DOHH2 (cell line): Measurements from ENCODE around the gene GMDS.

Experiments
- H3F3A ChIP-seq: fragments of 200-600 bp; sonication (generic), shearing (Covaris generic); 2 replicates; pipeline ENCODE4 v1.6.0; 2016; ENCODE audit warnings: antibody characterized with exemption, mild to moderate bottlenecking; ENCODE audit not compliant: control insufficient read depth, insufficient read depth
- H3K27ac ChIP-seq: fragments of 200-600 bp; sonication (generic); 2 replicates; pipeline ENCODE4 v1.5.1; 2014; ENCODE audit warnings: low read depth, mild to moderate bottlenecking, low read length, moderate library complexity
- H3K27me3 ChIP-seq: fragments of 200-600 bp; sonication (generic); 2 replicates; pipeline ENCODE4 v1.6.1; 2014; ENCODE audit warnings: mild to moderate bottlenecking, low read length, mixed read lengths; ENCODE audit not compliant: control insufficient read depth
- H3K36me3 ChIP-seq: fragments of 200-600 bp; sonication (generic); 2 replicates; pipeline ENCODE4 v1.6.1; 2014; ENCODE audit warnings: mild to moderate bottlenecking, low read length, moderate library complexity, mixed read lengths; ENCODE audit not compliant: control insufficient read depth
- H3K4me1 ChIP-seq: fragments of 200-600 bp; sonication (generic); 2 replicates; pipeline ENCODE4 v1.6.1; 2014; ENCODE audit warnings: mild to moderate bottlenecking, low read length, mixed read lengths; ENCODE audit not compliant: control insufficient read depth
- H3K4me2 ChIP-seq: fragments of 200-600 bp; sonication (generic); 2 replicates; pipeline ENCODE4 v1.6.0; 2014; ENCODE audit warnings: mild to moderate bottlenecking, low read length, moderate library complexity
- H3K4me3 ChIP-seq: fragments of 200-600 bp; sonication (generic); 2 replicates; pipeline ENCODE4 v1.5.1; 2014; ENCODE audit warnings: mild to moderate bottlenecking, low read length, mixed read lengths
- H3K79me2 ChIP-seq: fragments of 200-600 bp; sonication (generic); 2 replicates; pipeline ENCODE4 v1.6.1; 2014; ENCODE audit warnings: mild to moderate bottlenecking, low read length, mixed read lengths; ENCODE audit not compliant: control insufficient read depth
- H3K9me2 ChIP-seq: fragments of 200-600 bp; sonication (generic); replicated peaks from 2 replicates; pipeline ENCODE4 v1.6.1; 2014; ENCODE audit warnings: mild to moderate bottlenecking, low read length, mixed read lengths; ENCODE audit not compliant: control insufficient read depth
- H3K9me3 ChIP-seq: fragments of 200-600 bp; sonication (generic); 2 replicates; pipeline ENCODE4 v1.6.1; 2014; ENCODE audit warnings: antibody characterized with exemption, low read length, mixed read lengths; ENCODE audit not compliant: control insufficient read depth, insufficient read depth
- H4K20me1 ChIP-seq: fragments of 200-600 bp; sonication (generic); 2 replicates; pipeline ENCODE4 v1.6.0; 2014; ENCODE audit warnings: low read depth, mild to moderate bottlenecking, antibody characterized with exemption, low read length, moderate library complexity; ENCODE audit not compliant: control insufficient read depth, insufficient read depth
- CTCF ChIP-seq: fragments of 200-600 bp; sonication (generic); IDR thresholded peaks from one replicate; pipeline ENCODE4 v1.5.1; 2014; ENCODE audit warnings: antibody characterized with exemption, mild to moderate bottlenecking, low read depth, low read length; ENCODE audit not compliant: poor library complexity, severe bottlenecking
- EZH2phosphoT487 ChIP-seq: fragments of 200-600 bp; sonication (generic); IDR thresholded peaks from 2 replicates; pipeline ENCODE4 v1.6.1; 2017; ENCODE audit warnings: borderline replicate concordance, mild to moderate bottlenecking, antibody characterized with exemption, low read length, moderate library complexity, mixed read lengths

The GMDS gene

DNA sequence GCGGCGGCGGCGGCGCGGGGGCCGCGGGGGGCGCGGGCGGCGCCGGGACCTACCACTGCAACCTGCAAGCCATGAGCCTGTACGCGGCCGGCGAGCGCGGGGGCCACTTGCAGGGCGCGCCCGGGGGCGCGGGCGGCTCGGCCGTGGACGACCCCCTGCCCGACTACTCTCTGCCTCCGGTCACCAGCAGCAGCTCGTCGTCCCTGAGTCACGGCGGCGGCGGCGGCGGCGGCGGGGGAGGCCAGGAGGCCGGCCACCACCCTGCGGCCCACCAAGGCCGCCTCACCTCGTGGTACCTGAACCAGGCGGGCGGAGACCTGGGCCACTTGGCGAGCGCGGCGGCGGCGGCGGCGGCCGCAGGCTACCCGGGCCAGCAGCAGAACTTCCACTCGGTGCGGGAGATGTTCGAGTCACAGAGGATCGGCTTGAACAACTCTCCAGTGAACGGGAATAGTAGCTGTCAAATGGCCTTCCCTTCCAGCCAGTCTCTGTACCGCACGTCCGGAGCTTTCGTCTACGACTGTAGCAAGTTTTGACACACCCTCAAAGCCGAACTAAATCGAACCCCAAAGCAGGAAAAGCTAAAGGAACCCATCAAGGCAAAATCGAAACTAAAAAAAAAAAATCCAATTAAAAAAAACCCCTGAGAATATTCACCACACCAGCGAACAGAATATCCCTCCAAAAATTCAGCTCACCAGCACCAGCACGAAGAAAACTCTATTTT lies 633.7 kb downstream of the GMDS start:
- Histone ChIP-seq H4K20me1 (no peaks in the 10 kb centered on the region; the same call in 1 of the 2 replicates), H3K4me2 (peak overlapping the region; percentile 42), H3K4me1 (peaks cover 33% of the 10 kb centered on the region), H3K4me3 (peak overlapping the region; percentile 13; the same call in 1 of the 2 replicates), H3K36me3 (no peaks in the 10 kb centered on the region), H3F3A (peaks cover 11% of the 10 kb centered on the region), H3K9me3 (no peaks in the 10 kb centered on the region), H3K27ac (no peak overlapping the region), H3K9me2 (no peaks in the 10 kb centered on the region), H3K79me2 (no peaks in the 10 kb centered on the region), H3K27me3 (peaks cover 38% of the 10 kb centered on the region)
- TF ChIP-seq CTCF (no peak), EZH2phosphoT487 (no peak)

- TF ChIP-seq EZH2phosphoT487 (no peak), CTCF (no peak)
- H3K27me3 ChIP-seq, result peaks cover 43% of the 10 kb centered on the region
Observed at GRCh38 chr6:1611322-1611571, 634.2 kb downstream of the GMDS start.

DNA sequence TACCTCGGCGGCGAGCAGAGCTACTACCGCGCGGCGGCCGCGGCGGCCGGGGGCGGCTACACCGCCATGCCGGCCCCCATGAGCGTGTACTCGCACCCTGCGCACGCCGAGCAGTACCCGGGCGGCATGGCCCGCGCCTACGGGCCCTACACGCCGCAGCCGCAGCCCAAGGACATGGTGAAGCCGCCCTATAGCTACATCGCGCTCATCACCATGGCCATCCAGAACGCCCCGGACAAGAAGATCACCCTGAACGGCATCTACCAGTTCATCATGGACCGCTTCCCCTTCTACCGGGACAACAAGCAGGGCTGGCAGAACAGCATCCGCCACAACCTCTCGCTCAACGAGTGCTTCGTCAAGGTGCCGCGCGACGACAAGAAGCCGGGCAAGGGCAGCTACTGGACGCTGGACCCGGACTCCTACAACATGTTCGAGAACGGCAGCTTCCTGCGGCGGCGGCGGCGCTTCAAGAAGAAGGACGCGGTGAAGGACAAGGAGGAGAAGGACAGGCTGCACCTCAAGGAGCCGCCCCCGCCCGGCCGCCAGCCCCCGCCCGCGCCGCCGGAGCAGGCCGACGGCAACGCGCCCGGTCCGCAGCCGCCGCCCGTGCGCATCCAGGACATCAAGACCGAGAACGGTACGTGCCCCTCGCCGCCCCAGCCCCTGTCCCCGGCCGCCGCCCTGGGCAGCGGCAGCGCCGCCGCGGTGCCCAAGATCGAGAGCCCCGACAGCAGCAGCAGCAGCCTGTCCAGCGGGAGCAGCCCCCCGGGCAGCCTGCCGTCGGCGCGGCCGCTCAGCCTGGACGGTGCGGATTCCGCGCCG lies 634.7 kb downstream of the GMDS start:
- peak overlapping the region; percentile 34; the same call in 1 of the 2 replicates for H3K4me2 ChIP-seq
- peak overlapping the region; percentile 37; the same call in 1 of the 2 replicates for H3K4me3 ChIP-seq
- TF ChIP-seq EZH2phosphoT487, result no peak
- no peak for TF ChIP-seq CTCF
- no peaks in the 10 kb centered on the region for H3K9me2 ChIP-seq
- H3F3A ChIP-seq, result peaks cover 14% of the 10 kb centered on the region
- H3K27ac ChIP-seq, result no peak overlapping the region
- H3K79me2 ChIP-seq, result no peaks in the 10 kb centered on the region
- H3K4me1 ChIP-seq, result peaks cover 38% of the 10 kb centered on the region
- H3K27me3 ChIP-seq, result peaks cover 48% of the 10 kb centered on the region
- no peaks in the 10 kb centered on the region for H3K9me3 ChIP-seq
- H3K36me3 ChIP-seq, result no peaks in the 10 kb centered on the region
- H4K20me1 ChIP-seq, result no peaks in the 10 kb centered on the region; the same call in 1 of the 2 replicates

More at GRCh38 chr6:1611322-1611571, 634.2 kb downstream of the GMDS start:
- Histone ChIP-seq H3K4me3 (no peak overlapping the region), H3K9me2 (no peaks in the 10 kb centered on the region), H3K9me3 (no peaks in the 10 kb centered on the region), H4K20me1 (no peaks in the 10 kb centered on the region; the same call in 1 of the 2 replicates), H3K79me2 (no peaks in the 10 kb centered on the region), H3K36me3 (no peaks in the 10 kb centered on the region), H3K27ac (no peak overlapping the region), H3K4me2 (no peak overlapping the region), H3F3A (peaks cover 11% of the 10 kb centered on the region), H3K4me1 (peaks cover 38% of the 10 kb centered on the region)
